OCI-LY1 (cell line): ENCODE measurements around the gene FLT3.

Experiments
- H2AFZ ChIP-seq: fragments of 200-600 bp; sonication (generic), shearing (Covaris generic); 2 replicates; pipeline ENCODE4 v1.6.0; 2014; ENCODE audit warnings: antibody characterized with exemption, mild to moderate bottlenecking, low read length
- H3F3A ChIP-seq: fragments of 200-600 bp; sonication (generic), shearing (Covaris generic); 2 replicates; pipeline ENCODE4 v1.6.0; 2014; ENCODE audit warnings: mild to moderate bottlenecking, antibody characterized with exemption, low read length, moderate library complexity; ENCODE audit not compliant: insufficient read depth
- H3K27ac ChIP-seq: fragments of 200-600 bp; sonication (generic); 2 replicates; pipeline ENCODE4 v1.5.1; 2014; ENCODE audit warnings: low read length, mixed run types, mild to moderate bottlenecking, low read depth; ENCODE audit not compliant: poor library complexity, severe bottlenecking
- H3K27me3 ChIP-seq: fragments of 200-600 bp; sonication (generic); 2 replicates; pipeline ENCODE4 v1.6.0; 2014; ENCODE audit warnings: antibody characterized with exemption, mild to moderate bottlenecking, low read length, moderate library complexity; ENCODE audit not compliant: insufficient read depth
- H3K36me3 ChIP-seq: fragments of 200-600 bp; sonication (generic); 2 replicates; pipeline ENCODE4 v1.6.1; 2014; ENCODE audit warnings: mild to moderate bottlenecking, antibody characterized with exemption, low read length, moderate library complexity, mixed read lengths; ENCODE audit not compliant: insufficient read depth
- H3K4me1 ChIP-seq: fragments of 200-600 bp; sonication (generic); 2 replicates; pipeline ENCODE4 v1.5.1; 2014; ENCODE audit warnings: mild to moderate bottlenecking, low read length, moderate library complexity; ENCODE audit not compliant: insufficient read depth, severe bottlenecking
- H3K4me2 ChIP-seq: fragments of 200-600 bp; sonication (generic), shearing (Covaris generic); 2 replicates; pipeline ENCODE4 v1.6.1; 2014; ENCODE audit warnings: low read length
- H3K4me3 ChIP-seq: fragments of 200-600 bp; sonication (generic); 2 replicates; pipeline ENCODE4 v1.5.1; 2014; ENCODE audit warnings: low read length, low read depth, mild to moderate bottlenecking, mixed read lengths; ENCODE audit not compliant: poor library complexity, severe bottlenecking
- H3K79me2 ChIP-seq: fragments of 200-600 bp; shearing (Covaris generic); 2 replicates; pipeline ENCODE4 v1.6.1; 2016; ENCODE audit warnings: mixed run types, low read length, mixed read lengths; ENCODE audit not compliant: insufficient read depth
- H3K9ac ChIP-seq: fragments of 200-600 bp; sonication (generic), shearing (Covaris generic); 2 replicates; pipeline ENCODE4 v1.6.1; 2014; ENCODE audit warnings: mild to moderate bottlenecking, low read length, mixed read lengths
- H3K9me2 ChIP-seq: fragments of 200-600 bp; sonication (generic), shearing (Covaris generic); 2 replicates; pipeline ENCODE4 v1.6.1; 2014; ENCODE audit warnings: low read depth, mild to moderate bottlenecking, low read length, mixed read lengths
- H3K9me3 ChIP-seq: fragments of 200-600 bp; shearing (Covaris generic); 2 replicates; pipeline ENCODE4 v1.6.1; 2014; ENCODE audit warnings: low read length, mixed read lengths
- H4K20me1 ChIP-seq: fragments of 200-600 bp; sonication (generic), shearing (Covaris generic); 2 replicates; pipeline ENCODE4 v1.6.0; 2016; ENCODE audit warnings: mild to moderate bottlenecking, low read length; ENCODE audit not compliant: insufficient read depth
- CTCF ChIP-seq: fragments of 200-600 bp; sonication (generic), shearing (Covaris generic); IDR thresholded peaks from 2 replicates; pipeline ENCODE4 v1.5.1; 2017; ENCODE audit warnings: mild to moderate bottlenecking, antibody characterized with exemption, low read length, moderate library complexity, mixed read lengths
- EZH2 ChIP-seq: fragments of 200-600 bp; sonication (generic), shearing (Covaris generic); IDR thresholded peaks from 2 replicates; pipeline ENCODE4 v1.8.0; 2017; ENCODE audit warnings: borderline replicate concordance, mixed run types, mild to moderate bottlenecking, antibody characterized with exemption, low read length, moderate library complexity, mixed read lengths

FLT3 gene

DNA sequence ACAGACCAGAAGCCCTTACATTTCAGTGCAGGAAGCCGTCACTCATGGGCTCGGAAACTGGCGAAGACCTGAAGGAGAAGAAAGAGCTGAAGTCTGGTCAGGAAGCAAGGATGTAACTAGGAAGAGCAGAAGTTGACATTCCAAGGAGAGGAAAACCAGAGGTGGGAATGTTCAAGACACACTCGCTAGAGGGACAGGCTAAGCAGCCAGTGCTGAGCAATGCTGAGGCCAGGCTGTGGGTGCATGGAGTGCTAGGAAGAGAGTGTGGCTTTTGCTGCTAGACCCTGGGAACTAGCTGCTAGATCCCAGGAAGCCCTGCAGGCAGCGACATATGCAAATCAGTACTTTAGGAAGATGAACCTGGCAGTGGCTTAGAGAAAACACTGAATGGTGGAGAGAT is 99.8 kb downstream of the FLT3 start:
- no peaks in the 10 kb centered on the region for H3K36me3 ChIP-seq
- no peak overlapping the region for H3K27ac ChIP-seq
- no peaks in the 10 kb centered on the region for H3K79me2 ChIP-seq
- H3K4me1 ChIP-seq = no peaks in the 10 kb centered on the region
- TF ChIP-seq EZH2 (no peak), CTCF (no peak)
- no peak overlapping the region for H3K4me3 ChIP-seq
- H3K9me2 ChIP-seq = no peaks in the 10 kb centered on the region
- H3K27me3 ChIP-seq = no peaks in the 10 kb centered on the region
- H4K20me1 ChIP-seq = no peaks in the 10 kb centered on the region
- H3K4me2 ChIP-seq = no peak overlapping the region
- H2AFZ ChIP-seq = no peak overlapping the region
- no peaks in the 10 kb centered on the region for H3K9me3 ChIP-seq
- no peak overlapping the region for H3K9ac ChIP-seq
- H3F3A ChIP-seq = no peaks in the 10 kb centered on the region

DNA sequence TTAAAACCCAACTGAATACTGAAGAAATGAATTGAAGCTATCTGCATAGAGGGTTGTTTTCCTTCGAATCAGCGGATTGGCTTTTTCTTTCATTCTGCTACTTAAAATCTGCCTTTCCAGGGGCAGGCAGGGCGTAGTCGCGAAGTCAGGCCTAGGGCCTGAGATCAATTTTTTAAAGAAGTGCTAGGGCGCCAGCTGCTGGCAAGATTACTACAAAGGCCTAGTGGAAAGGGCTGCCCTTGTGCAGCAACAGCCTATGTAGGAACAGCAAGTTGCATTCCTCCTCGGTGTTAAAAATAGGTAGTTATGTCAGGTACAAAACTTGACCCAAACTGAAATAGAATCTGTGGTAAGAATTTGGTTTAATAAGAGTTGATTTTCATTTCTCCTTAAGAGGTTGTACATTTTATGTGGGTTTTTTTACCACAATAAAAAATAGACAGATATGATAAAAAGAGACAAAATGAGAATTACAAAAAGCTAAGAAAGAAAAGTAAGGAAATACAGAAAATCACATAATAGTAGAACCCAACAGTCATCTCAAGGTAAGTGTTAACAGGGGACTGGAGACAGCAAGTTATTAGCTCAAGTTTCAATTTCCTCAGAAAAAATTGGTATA is 102.4 kb downstream of the FLT3 start:
- H3K9me3 ChIP-seq = no peaks in the 10 kb centered on the region
- H3K4me1 ChIP-seq = no peaks in the 10 kb centered on the region
- no peaks in the 10 kb centered on the region for H3K9me2 ChIP-seq
- no peak overlapping the region for H3K9ac ChIP-seq
- no peak overlapping the region for H3K27ac ChIP-seq
- H3K27me3 ChIP-seq = no peaks in the 10 kb centered on the region
- H3K36me3 ChIP-seq = no peaks in the 10 kb centered on the region
- H3K4me2 ChIP-seq = no peak overlapping the region
- no peaks in the 10 kb centered on the region for H3F3A ChIP-seq
- H3K4me3 ChIP-seq = no peak overlapping the region
- no peaks in the 10 kb centered on the region for H3K79me2 ChIP-seq
- TF ChIP-seq EZH2 (no peak), CTCF (peak; percentile 76)
- H4K20me1 ChIP-seq = no peaks in the 10 kb centered on the region
- no peak overlapping the region for H2AFZ ChIP-seq

DNA sequence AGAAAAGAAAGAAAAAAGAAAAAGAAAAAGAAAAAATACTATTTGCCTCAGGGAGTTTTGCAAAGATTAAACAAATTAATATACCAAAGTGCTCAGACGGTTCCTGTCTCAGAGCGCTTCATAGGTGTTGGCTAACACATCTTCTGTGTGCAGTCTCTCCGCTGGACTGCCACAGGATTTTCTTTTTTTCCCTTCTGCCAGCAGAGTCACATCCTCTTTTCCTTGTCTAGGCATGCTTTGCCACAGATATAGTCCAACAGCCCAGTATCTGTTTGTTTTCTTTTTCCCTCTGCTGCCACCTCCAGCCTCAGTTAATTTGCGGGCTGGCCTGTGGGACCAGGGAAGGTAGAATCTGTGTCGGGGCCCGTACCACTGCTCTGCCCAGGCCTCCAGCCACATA is 108.5 kb downstream of the FLT3 start:
- TF ChIP-seq EZH2 (no peak), CTCF (no peak)
- no peak overlapping the region for H2AFZ ChIP-seq
- no peaks in the 10 kb centered on the region for H4K20me1 ChIP-seq
- H3F3A ChIP-seq = no peaks in the 10 kb centered on the region
- no peaks in the 10 kb centered on the region for H3K79me2 ChIP-seq
- H3K36me3 ChIP-seq = no peaks in the 10 kb centered on the region
- H3K9me2 ChIP-seq = no peaks in the 10 kb centered on the region
- no peak overlapping the region for H3K4me2 ChIP-seq
- no peak overlapping the region for H3K27ac ChIP-seq
- no peaks in the 10 kb centered on the region for H3K4me1 ChIP-seq
- H3K9ac ChIP-seq = no peak overlapping the region
- no peak overlapping the region for H3K4me3 ChIP-seq
- no peaks in the 10 kb centered on the region for H3K27me3 ChIP-seq
- no peaks in the 10 kb centered on the region for H3K9me3 ChIP-seq
